ENCODE results near the gene TTC21A.

DNA sequence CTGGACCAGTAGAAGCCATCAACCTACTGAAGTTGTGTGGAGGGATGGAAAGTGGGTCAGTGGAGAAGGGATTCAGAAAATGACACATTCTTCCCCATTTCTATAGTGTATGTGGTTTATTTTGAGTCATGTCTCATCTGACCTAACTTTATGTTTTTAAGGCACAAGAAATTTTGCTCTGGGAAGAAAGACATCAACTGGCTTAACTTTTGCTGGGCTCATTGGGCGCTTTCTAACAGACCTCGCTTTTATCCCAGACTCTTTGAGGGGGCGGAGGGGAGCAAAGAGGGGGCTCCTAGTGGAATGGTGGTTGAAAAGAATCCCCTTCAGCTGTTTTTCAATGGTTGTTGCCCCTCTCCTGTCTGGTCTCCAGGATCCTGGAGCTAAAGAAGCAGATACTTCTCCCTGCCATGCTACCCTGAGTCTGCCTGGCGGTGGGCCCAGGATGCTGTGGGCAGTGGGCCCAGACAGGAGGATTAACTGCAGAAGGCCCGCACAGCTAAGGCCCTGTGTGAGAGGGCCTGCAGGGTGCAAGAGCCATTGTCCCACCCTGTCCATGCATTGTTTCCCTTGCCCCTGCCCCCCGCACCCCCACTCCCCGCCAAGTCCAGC is 31.4 kb downstream of the TTC21A start:
- TF ChIP-seq, protein P1, sequence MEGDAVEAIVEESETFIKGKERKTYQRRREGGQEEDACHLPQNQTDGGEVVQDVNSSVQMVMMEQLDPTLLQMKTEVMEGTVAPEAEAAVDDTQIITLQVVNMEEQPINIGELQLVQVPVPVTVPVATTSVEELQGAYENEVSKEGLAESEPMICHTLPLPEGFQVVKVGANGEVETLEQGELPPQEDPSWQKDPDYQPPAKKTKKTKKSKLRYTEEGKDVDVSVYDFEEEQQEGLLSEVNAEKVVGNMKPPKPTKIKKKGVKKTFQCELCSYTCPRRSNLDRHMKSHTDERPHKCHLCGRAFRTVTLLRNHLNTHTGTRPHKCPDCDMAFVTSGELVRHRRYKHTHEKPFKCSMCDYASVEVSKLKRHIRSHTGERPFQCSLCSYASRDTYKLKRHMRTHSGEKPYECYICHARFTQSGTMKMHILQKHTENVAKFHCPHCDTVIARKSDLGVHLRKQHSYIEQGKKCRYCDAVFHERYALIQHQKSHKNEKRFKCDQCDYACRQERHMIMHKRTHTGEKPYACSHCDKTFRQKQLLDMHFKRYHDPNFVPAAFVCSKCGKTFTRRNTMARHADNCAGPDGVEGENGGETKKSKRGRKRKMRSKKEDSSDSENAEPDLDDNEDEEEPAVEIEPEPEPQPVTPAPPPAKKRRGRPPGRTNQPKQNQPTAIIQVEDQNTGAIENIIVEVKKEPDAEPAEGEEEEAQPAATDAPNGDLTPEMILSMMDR (IDR thresholded peaks at IDR 0.05), result no peak
- no peak for TF ChIP-seq POLR2A (IDR thresholded peaks at IDR 0.05)
- no peak for TF ChIP-seq EP300 (IDR thresholded peaks at IDR 0.05)
- peak in 1 of 4 donors; percentile 33 for TF ChIP-seq POLR2AphosphoS5 (IDR thresholded peaks at IDR 0.05)

Measured in sigmoid colon (tissue), 4 donors.